ENCODE measurements around the gene RGS18. TPM values are rescaled to one million over a fixed set of nuclear protein-coding genes. Genes with fewer than 3 reads are reported as not detected.

The RGS18 gene
- total and polyA plus RNA-seq, 2 of the 8 experiments (the other 6 are each of a cell fraction or from before 2014, with no cell fraction given), result not detected

DNA sequence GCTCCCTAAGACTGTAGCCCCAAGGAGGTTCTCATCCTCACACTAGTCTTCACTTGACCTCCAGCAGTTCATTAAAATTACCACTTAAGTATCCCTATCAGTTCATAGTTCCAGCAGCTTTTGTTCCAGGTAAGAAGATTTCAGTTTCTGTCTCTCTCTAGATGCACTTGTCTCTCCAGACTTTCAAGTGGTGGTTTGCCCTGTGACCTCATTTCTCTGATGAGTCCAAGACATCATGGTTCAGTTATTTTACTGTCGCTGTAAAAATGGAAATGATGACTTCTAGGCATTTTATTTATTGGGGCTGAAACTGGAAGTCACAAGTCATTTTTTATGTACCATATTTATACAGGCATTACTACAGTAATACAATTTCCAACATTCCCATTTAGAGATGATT lies 17.9 kb upstream of the RGS18 start:
- no peak overlapping the region for H3K23ac ChIP-seq (ENCODE audit: insufficient read length)
- H3K14ac ChIP-seq (ENCODE audit: insufficient read length), result no peak overlapping the region
- no peaks in the 10 kb centered on the region for H3K27me3 ChIP-seq (replicated peaks in 1 of 4; ENCODE audit: control insufficient read depth in 3 of 4, extremely low read depth in 1 of 4, insufficient read depth in 3 of 4, low read length in 3 of 4)
- CTCF ChIA-PET (ENCODE audit: partially characterized antibody), result interaction anchor here (0.6 kb wide), 1 partner anchor 97 kb away, joined by 4 read pairs; no protein-coding TSS in a partner anchor
- H3K4me2 ChIP-seq (ENCODE audit: insufficient read depth in 1 of 2, low read depth in 2 of 2, low read length in 2 of 2), result no peak overlapping the region
- FAIRE-seq (no peak), DNase-seq (ENCODE audit: low read depth in 1 of 2, low spot score in 2 of 2) (no peak)
- no peaks in the 10 kb centered on the region for H3K79me1 ChIP-seq (ENCODE audit: low read depth, low read length)
- H3K36me3 ChIP-seq (ENCODE audit: control insufficient read depth in 2 of 4, insufficient read depth in 4 of 4, low read length in 3 of 4), result no peaks in the 10 kb centered on the region
- H3K4ac ChIP-seq (replicated peaks; ENCODE audit: insufficient read length, low read depth, low read length), result no peak overlapping the region
- H4K20me1 ChIP-seq (replicated peaks in 1 of 2; ENCODE audit: control insufficient read depth in 1 of 2, insufficient read depth in 2 of 2, low read length in 2 of 2), result no peaks in the 10 kb centered on the region
- no peak overlapping the region for H2AK5ac ChIP-seq (ENCODE audit: low read depth, low read length)
- no peak overlapping the region for H3K56ac ChIP-seq (replicated peaks; ENCODE audit: insufficient read length, low read depth, low read length)
- H3K4me3 ChIP-seq (ENCODE audit: extremely low read depth in 1 of 4, insufficient read depth in 2 of 4, low read depth in 3 of 4, low read length in 4 of 4), result no peak overlapping the region
- H3K23me2 ChIP-seq (ENCODE audit: low read depth, low read length), result no peaks in the 10 kb centered on the region
- no peaks in the 10 kb centered on the region for H3K79me2 ChIP-seq (ENCODE audit: control insufficient read depth in 1 of 2, insufficient read depth in 2 of 2, low read length in 2 of 2)
- H2AFZ ChIP-seq (ENCODE audit: low read length), result no peak overlapping the region
- H2BK12ac ChIP-seq (ENCODE audit: low read depth, low read length), result no peak overlapping the region
- no peak overlapping the region for H3K18ac ChIP-seq (ENCODE audit: extremely low read depth, low read length)
- H3K4me1 ChIP-seq (replicated peaks in 1 of 4; ENCODE audit: control insufficient read depth in 3 of 4, insufficient read depth in 4 of 4, low read length in 3 of 4), result no peaks in the 10 kb centered on the region
- no peak overlapping the region for H4K5ac ChIP-seq (ENCODE audit: insufficient read length, low read depth, low read length)
- H2BK120ac ChIP-seq (replicated peaks; ENCODE audit: low read depth, low read length), result no peak overlapping the region
- 95% methylated on average over 1 of the region's 1 CpG; no CpG with 5 or more reads in 1 of the 2 experiments for WGBS, 2 experiments (ENCODE audit: extremely low coverage in 1 of 2, insufficient coverage in 1 of 2, insufficient read length in 1 of 2, insufficient replicate concordance in 2 of 2, low coverage in 1 of 2, low lambda C conversion rate in 2 of 2, missing lambda C conversion rate in 1 of 2)
- no peak overlapping the region for H3K9ac ChIP-seq (replicated peaks in 1 of 4; ENCODE audit: extremely low read depth in 1 of 4, low read depth in 3 of 4, low read length in 3 of 4)
- POLR2A ChIA-PET (ENCODE audit: partially characterized antibody), result no interaction called here
- no peak overlapping the region for H4K8ac ChIP-seq (ENCODE audit: extremely low read depth, insufficient read depth, low read length)
- H2BK20ac ChIP-seq (ENCODE audit: low read length), result no peak overlapping the region
- H2BK15ac ChIP-seq (ENCODE audit: low read length), result no peak overlapping the region
- no peaks in the 10 kb centered on the region for H3K9me3 ChIP-seq (ENCODE audit: insufficient read depth in 2 of 2, low read depth in 1 of 2, low read length in 1 of 2)
- no peak overlapping the region for H2BK5ac ChIP-seq (ENCODE audit: low read depth, low read length)
- H3K27ac ChIP-seq (ENCODE audit: low read depth, low read length), result no peak overlapping the region
- no peak overlapping the region for H4K91ac ChIP-seq (replicated peaks; ENCODE audit: insufficient read length, low read length)
